CD4-positive, alpha-beta T cell treated with Interleukin-12 subunit alpha and Interleukin-12 subunit beta, for 1 hour (primary cell): ENCODE results near the gene FARP1.

Source experiments
- DNase-seq: peaks from one replicate; pipeline ENCODE4 v3.0.0-alpha.2; 2020

The FARP1 gene

DNA sequence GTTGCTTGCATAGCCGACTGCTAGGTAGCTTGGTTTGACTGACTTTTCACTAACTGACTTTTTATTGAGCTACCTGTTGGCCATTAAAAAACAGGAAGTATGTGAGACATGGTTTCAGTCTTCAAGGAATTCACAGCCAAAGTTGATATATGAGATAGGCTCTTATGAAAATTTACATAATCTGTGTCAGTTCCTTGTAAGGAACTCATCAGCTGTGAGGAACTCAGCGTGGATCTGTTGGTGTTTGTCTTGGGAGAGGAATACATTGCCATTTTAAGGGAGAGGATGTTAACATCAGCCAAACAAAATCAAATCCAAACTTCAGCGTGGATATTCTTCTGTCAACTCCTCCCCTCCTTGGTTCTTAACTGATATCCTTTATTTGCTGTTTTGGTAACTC, 32.1 kb downstream of the FARP1 start:
- DNase-seq, result no peak

DNA sequence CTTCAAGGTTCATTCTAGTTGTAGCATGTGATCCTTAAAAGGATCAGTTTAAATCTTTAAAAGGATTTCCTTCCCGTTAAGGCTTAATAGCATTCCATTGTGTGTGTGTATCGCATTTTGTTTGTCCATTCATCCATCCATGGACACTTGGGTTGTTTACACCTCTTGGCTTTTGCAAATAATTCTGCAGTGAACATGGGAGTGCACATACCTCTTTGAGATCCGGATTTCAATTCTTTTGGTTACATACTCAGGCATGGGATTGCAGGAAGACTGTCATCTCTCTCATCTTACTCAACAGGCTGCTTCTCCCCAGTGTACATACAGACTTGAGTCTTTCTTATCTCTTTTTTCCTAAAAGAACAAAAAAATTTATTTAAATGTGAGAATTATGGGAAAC, 32.9 kb downstream of the FARP1 start:
- DNase-seq, result no peak

DNA sequence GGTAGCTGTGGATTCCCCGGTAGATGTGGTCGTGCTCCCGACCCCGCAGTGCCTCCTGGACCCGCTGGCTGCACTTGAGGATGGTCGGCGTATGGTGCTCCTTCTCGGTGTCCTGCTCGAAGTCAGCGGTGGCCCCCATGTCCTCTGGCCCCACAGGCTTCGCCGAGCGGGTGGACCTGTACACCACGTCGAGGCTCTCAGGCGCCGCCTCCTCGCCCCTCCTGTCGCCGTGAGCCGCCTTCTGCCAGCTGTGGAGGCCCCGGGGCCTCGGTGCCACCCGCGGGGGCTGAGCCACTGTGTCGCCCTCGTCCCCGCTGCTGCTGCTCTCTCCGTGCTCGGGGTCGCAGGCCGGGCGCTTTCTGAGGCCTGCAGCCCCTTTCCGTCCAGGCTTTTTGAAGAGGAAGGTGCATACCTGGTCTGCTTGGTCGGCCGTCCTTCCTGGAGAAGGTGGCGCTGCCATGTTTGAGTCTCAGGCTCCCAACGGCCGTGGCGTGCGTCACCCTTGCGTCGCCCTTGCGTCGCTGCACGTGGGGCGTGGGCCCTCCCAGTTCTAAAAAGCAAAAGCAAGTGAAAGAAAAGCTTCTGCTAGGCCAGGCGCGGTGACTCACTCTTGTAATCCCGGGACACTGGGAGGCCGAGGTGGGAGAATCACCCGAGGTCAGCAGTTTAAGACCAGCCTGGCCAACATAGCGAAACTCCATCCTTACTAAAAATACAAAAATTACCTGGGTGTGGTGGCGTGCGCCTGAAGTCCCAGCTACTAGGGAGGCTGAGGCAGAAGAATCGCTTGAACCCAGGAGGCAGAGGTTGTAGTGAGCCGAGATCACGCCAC, 34.1 kb downstream of the FARP1 start, which contains the start of gene RNF113B:
TSS of gene RNF113B (minus strand) at position 493 of the 832 bp plus-strand sequence. CDS start at position 460, 33 bp downstream.
- DNase-seq, result no peak

DNA sequence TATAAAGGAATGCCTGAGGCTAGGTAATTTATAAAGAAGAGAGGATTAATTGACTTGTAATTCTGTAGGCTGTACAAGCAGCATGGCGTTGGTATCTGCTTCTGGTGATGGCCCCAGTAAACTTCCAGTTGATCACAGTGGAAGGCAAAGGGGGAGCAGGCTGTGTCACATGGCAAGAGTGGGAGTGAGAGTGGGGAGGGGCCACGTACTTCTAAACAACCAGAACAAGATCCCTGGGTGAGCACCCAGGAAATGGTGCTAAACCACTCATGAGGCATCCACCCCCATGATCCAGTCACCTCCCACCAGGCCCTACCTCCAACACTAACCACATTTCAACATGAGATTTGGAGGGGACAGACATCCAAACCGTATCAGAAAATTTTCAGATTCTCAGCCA, 37.2 kb downstream of the FARP1 start:
- DNase-seq, result no peak

DNA sequence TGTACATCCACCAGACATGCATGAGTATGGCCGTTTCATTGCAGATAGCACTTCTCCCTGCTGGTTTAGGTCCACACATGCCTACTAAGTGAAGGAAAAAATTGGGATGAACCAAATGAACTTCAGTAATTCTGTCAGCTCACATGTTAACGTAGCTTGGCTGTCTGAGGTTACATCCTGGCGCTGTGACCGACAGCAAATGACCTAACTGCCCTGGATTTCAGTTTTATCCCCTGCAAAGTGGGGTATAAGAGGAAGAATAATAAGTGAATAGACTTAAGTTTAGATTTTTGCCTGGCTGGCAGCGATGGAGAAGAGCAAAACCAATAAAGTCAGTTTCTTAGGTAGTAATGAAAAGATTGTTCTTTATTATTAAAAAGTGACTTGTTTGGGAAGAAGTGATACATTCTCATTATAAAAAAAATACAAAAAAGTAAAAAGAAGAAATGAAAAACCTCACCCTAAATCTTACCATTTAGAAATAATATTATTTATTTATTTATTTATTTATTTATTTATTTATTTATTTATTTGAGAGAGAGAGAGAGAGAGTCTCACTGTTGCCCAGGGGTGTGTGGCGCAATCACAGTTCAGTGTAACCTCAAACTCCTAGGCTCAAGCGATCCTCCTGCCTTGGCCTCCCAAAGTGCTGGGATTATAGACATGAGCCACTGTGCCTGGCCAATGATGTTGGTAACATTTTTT, 38.4 kb downstream of the FARP1 start:
- no peak for DNase-seq

DNA sequence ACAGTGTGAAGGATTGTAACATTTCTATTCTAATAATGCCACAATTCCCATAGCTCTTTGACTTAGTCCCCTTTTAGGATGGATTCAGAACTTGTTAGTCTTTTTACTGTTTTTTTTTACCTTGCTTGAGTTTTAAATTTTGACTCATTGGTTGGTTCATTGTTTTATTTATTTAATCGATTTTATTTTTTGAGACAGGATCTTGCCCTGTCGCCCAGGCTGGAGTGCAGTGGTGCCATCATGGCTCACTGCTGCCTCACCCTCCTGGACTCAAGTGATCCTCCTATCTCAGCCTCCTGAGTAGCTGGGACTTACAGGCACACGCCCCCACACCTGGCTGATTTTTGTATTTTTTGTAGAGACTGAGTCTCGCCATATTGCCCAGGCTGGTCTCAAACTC, 39.3 kb downstream of the FARP1 start:
- DNase-seq, result no peak

DNA sequence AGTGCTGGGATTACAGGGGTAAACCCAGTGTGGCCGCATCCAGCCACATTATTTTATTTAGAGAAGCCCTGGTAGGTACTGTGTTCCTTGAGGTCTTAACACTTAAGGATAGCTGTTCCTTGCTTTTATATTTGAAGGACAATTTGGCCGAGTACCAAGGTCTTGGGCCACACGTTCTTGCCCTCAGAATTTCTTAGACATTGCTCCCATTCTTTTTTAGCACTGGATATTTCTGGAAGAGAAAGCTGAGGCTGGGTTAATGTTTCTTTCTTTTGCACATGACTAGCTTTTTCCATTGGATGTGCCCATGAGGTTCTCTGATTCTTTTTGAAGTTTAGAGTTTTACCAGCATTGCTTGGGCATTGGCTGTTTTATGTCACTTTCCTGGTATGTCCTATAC, 39.7 kb downstream of the FARP1 start:
- no peak for DNase-seq

DNA sequence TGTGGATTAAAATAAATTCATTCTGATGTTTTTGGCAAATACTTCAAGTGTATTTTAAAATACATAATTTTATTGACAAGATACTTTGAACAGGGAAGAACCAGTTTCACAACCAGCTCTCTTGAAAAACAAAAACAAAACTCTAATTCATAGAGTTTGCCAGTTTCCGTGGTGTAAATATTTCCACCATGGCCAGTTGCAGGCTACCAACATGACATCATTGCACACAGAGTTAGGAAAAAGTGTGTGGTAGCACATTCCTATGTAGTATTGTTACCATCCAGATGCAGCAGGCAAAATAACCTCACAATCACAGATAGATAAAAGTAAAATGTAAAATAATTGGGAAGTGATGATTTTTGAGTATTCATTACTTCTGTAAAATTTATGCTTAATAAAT, 41.9 kb downstream of the FARP1 start:
- no peak for DNase-seq

DNA sequence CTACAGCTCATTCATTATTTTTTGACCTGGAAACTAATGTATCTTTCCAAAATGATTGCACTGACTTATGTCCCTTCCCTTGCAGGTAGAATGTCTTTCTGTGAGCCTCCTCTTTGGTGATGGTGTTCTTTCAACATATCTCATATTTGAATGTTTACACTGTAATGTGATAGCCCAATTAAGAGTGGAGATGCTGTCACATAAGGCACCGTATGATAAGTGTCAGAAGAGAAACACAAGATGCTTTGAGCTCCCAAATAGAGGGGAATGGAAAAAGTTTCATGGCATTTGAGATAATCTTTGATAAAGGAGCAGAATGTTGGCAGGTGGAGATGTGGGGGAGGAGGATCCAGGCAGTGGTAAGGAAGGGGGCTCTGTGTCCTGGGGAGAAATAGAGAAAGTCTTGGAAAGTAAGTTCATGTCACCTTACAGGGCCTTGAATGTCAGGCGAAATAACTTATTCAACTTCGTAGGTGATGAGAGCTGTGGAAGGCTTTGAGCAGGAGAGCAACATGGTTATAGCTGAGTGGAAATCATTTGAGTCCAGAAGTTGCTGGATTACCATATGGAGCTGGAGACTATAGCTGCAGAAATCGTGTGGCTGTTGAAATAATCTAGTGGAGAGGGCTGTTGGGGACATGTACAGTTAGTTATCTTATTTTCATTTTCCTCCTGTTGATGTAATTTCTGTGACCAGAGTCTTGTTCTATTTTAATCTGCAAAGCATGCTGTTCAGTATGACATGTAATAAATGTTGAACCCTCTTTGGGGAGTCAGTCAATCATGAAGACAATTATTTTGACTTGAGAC, 44.5 kb downstream of the FARP1 start:
- no peak for DNase-seq

DNA sequence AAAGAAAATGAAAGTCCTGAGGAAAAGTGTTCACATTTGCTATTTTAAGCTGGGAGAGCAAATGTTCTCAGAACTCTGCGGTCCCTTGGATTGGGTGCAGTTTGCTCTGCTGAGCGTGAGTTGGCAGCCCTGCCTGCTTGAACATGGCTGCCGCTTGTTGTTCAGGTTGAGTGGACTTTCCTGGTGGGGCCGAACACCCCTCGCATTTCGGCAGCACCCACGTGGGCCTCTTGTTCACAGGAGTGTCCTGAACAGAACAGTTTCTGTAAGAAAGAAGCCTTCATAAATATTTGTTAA, 45.0 kb downstream of the FARP1 start:
- DNase-seq, result no peak

DNA sequence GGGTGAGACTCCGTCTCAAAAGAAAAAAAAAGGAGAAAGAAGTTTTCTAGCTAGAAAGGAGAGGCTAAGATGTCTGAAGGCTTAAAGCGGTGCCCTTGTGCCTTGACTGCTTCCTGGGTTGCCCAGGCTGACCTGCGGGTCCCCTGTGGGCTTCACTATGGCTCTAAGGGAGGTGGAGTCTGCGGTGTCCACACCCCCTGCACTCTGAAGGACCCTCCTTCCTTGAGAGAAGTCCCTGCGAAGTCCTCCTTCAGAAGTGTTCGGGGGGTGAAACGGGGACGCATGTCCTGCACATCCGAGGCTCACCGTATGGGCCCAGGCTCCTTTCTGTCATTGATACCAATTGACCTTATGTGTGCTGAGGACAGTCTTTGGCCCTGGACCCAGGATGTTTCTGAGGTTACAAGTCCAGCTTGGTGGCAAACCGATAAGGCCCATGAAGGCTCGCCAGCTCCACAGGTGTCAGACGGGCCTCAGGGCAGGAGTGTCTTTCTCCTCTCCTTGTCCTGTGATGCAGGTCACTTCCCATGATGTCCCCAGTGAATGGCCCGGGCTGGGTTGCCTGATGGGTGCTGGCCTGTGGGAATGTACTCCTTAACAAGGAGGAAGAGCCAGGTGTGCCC, 45.8 kb downstream of the FARP1 start:
- DNase-seq, result no peak

DNA sequence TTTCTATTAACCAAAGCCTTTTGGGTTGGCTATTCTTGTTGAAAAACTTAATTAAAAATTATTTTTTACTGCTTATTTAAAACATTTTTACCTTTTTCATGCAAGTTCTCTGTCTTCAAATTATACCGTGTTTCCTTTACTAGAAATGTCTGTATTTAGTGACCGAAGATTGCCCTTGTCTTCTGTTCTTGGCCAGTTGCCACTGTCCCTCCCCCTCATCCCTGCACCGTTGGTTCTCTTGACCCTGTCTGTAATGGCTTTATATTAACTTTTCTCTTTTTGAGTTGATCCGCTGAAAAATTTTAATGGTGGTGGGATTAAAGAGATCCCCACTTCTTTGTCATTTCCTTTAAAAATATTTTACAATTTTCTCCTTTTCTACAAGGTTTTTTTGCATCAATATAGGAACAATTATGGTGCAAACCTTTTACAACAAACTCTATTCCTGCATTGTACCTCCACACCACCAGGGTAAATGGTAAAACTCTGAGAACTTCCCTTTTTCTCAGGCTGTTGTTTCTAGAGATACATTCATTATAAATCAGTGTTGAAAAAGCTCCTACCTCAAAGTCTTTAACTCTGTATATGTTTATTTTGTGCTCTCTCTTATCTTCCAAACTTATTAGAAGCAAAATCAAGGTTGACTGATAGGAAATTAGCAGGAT, 47.1 kb downstream of the FARP1 start:
- DNase-seq, result no peak

DNA sequence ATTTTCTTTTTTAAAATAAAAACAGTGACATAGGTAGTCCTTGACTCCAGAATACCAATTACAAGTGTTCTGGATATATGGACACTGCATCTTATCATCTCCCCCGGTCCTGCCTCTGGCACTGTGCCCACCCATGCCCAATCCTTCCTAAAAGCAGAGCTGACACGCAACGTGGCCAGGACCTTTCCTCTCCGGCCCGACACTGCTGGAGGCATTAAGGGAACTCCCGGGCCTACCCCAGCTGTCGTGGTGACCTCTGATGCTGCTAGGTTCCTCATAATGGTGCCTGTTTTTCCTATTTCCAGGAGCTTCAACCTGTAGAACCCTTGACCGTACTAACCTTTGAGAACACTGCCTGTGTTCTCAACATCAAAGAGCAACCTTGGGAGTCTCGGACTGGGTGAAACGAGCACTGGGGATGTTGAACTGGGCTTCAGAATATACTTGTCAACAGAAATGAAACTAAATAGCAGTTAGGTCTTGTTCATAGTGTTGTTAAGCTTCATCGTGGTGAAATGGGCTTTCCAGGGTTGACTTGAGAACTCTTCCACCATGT, 48.1 kb downstream of the FARP1 start:
- no peak for DNase-seq

DNA sequence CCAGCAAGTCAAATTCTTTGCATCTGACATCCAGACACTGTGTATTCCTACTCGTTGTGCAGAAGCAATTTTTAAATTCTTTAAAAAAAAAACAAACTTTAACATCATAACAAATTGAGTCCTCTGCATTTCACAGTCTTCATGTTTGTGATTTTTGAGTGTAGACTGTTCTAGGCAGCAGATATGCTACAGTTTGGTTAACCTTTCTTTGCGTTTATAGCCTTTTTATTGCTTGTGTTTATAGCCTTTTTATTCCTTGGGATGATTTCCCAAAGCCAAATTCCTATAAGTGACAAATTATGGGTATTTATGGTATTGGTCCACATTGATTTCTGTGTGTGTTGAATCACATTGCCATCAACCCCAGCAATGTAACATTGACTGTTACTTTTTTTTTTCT, 49.1 kb downstream of the FARP1 start:
- DNase-seq, result no peak

DNA sequence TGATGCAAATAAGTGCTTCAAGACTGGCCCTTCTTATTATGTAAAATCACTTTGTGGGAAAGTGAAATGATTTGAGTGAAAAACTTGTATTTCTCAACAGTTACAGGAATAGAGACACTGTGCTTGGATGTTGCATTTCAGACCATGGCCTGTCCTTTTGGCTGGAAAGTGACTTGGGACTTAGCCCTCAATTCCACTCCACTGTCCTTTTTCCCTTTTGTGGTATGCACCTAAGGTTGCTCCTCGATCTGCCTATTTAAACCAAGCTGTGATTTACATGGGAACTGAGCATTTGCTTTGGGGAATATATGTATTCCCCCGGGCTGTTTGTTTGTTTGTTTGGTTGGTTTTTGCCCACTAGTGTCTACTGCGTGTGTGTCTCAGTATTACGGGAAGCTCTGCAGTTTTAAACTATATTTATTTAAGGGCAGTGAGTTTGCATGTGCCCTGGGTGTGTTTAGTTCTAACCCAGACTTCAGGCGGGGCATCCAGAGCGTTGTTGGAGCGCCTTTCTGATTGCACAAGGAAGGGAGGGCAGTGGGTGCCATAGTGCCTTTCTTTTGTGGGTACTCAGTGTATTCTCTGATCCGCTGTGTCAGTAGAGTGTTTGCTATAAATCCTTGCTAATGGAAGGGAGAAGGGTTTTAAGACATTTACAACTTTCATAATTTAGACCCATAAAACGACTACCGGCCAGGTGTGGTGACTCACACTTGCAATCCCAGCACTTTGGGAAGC, 52.3 kb downstream of the FARP1 start:
- no peak for DNase-seq

DNA sequence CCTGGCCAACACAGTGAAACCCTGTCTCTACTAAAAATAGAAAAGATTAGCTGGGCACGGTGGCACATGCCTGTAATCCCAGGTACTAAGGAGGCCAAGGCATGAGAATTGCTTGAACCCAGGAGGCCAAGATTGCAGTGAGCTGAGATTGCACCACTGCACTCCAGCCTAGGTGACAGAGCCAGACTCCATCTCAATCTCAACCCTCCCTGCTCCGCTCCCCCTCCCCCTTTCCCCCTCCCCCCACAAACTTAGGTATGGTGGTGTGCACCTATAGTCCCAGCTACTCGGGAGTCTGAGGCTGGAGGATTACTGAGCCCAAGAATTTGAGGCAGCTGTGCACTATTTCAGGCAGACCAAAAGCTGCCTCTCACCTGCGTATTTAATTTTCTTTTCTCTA, 55.8 kb downstream of the FARP1 start:
- no peak for DNase-seq

DNA sequence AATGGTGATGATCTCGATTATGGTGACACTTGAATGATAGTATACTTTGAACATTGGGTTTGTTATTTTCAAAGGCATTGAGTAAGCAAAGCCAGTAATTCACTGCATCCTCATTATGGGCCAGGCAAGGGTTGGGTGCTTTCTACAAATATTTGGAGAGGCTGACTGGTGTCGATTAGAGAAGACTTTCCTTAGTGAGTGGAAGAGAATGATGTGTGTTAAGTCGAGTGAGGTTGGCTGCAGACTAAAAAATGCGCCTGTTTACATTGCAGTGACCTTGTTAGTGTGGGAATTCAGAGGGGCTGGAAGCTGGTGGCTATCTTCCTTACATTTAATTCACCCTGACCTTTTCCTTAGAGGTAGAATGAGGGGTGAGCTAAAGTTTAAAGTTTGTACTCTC, 56.6 kb downstream of the FARP1 start:
- no peak for DNase-seq

DNA sequence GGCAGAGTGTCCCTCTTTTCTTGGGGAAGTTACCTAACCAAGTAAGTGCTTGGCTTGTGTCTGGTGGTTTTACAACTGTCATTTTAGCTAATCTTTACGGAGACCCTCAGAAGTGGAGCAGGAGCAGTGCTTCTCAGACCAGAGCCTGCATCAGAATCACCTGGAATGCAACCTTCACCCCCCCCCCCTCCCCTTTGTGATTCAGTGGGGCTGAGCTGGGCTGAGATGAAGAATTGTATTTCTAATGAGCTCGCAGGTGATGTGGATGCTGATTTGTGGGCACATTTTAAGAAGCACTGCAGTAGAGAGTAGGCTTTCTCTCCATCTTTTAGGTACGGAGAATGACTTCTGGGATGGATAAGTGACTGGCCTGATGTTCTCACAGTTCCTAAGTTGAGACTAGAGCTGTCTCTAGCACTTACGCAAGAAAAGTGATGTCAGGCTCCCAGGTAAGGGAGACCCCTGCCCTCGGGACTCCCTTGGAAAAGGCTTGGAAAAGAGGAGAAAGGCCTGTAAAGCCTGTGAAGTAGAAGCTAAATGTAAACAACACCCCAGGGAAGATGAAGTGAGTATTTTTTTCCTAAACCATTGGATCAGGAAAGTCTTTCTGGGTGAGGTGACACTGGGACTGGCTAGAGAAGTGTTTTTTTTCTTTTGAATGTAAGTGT, 57.5 kb downstream of the FARP1 start:
- DNase-seq, result no peak

DNA sequence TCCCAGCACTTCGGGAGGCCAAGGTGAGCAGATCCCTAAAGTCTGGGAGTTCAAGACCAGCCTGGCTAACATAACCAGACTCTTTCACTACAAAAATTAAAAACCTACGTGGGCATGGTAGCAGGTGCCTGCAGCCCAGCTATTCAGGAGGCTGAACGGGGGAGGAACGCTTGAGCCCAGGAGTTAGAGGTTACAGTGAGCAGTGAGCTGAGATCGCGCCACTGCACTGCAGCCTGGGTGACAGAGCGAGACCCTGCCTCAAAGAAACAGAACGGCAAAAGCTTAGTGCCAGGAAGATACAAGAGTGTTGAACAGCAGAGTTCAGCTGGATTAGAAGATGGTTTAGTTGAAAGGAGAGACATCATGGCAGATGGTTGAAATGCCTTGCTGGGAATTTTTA, 58.3 kb downstream of the FARP1 start:
- DNase-seq, result no peak

DNA sequence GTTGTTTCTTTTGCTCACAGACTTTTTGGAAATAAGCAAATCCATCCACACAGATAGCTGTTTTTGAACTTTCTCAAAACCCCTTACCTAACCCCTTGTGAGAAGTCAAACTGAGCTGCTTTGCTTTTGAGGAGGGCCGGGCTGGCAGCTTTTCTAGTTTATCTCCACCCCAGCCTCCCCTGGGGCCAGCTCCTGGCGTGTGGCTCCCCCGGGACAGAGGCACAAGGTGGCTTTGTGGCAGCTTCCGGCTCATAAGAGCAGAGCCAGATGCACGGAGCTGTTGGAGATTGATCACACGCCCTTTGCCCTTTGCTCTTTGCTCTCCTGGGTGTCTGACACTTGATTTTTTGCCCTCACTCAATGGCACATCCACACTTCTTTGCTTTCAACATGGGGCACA, 59.1 kb downstream of the FARP1 start:
- no peak for DNase-seq

DNA sequence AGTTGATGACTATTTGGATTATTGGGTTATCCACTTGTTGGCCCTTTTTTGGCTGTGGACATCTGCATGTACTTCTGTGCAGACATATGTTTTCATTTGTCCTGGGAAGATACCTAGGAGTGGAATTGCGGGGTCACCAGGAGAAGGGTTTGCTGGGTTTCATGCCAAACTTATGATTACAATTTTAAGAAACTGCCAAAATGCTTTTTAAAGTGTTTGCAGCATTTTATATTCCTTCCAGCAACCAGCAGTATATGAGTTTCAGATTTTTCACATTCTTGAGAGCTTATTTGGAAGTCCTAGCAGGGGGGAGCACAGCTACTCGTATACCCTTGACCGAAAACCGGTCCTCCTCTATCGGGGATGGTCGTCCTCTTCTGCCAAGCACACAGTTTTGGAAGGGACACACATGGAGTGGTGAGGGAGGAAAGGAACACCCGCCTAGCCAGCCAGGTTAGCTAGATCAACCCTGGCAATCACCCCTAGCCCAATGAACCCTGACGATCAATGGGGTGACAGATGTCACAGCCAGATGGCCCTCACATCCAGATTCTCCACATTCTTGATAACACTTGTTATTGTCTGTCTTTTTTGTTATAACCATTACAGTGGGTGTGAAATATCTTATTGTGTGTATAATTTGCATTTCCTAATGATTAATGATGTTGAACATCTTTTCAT, 60.9 kb downstream of the FARP1 start:
- no peak for DNase-seq
